Epithelial cell of proximal tubule (primary cell): ENCODE data around the gene MBD6. TPM values are rescaled to one million over a fixed set of nuclear protein-coding genes. Genes with fewer than 3 reads are reported as not detected.

Source experiments
- DNase-seq: peaks from one replicate; pipeline ENCODE4 v3.0.0-alpha.2; 2011; ENCODE audit warnings: low read depth
- H3K4me3 ChIP-seq: 2 replicates; pipeline ENCODE4 v1.5.1; 2011; ENCODE audit warnings: low read depth, mild to moderate bottlenecking, low read length
- CTCF ChIP-seq: conservative IDR thresholded peaks from 2 replicates; pipeline ENCODE4 v1.5.1; 2012; ENCODE audit warnings: low read depth, mild to moderate bottlenecking, low read length
- total RNA-seq: library from RNA; depleted of rRNA; stranded (reverse); fragments of >200 nt; gene quantifications from 2 replicates; pipeline ENCODE4 v1.2.3, GENCODE V29; 2015

Gene MBD6
- total RNA-seq, 1 donor from 2014 or later = 6.3 TPM

GRCh38 chr12:57518176-57518919 lies 4.3 kb upstream of the MBD6 start:
- DNase-seq = no peak
- TF ChIP-seq CTCF = no peak
- peak overlapping the region; percentile 100 for H3K4me3 ChIP-seq

- TF ChIP-seq CTCF = no peak
- peak overlapping the region; percentile 100 for H3K4me3 ChIP-seq
- DNase-seq = no peak
Observed at GRCh38 chr12:57518920-57519795, 3.5 kb upstream of the MBD6 start.

GRCh38 chr12:57519796-57520052 lies 2.9 kb upstream of the MBD6 start:
- H3K4me3 ChIP-seq = peak overlapping the region; percentile 100
- no peak for TF ChIP-seq CTCF
- no peak for DNase-seq

- no peak for TF ChIP-seq CTCF
- peak; percentile 72 for DNase-seq
- H3K4me3 ChIP-seq = peak within 1 kb of the TSS; percentile 100
Observed at GRCh38 chr12:57520053-57520818, 2.4 kb upstream of the MBD6 start, which contains the start of gene DDIT3. DDIT3 (minus strand) TSS chr12:57520514; CDS start chr12:57517406, 3,108 bp downstream.

GRCh38 chr12:57521525-57522010 lies 1.1 kb upstream of the MBD6 start:
- peak; percentile 11 for TF ChIP-seq CTCF
- DNase-seq = no peak
- H3K4me3 ChIP-seq = peak overlapping the region; percentile 72

- peak; percentile 11 for TF ChIP-seq CTCF
- H3K4me3 ChIP-seq = peak overlapping the region; percentile 72
- DNase-seq = no peak
Observed at GRCh38 chr12:57522887-57523705, 472 bp downstream of the MBD6 start.
